NCI-H748 (cell line): ENCODE results near the gene HDX.
"Not testable (repeated sequence)": the region's sequence is repeated elsewhere in the genome, so short reads cannot be mapped to it uniquely, and the experiment has no call there.

Source experiments
- DNase-seq: peaks from one replicate; lab custom pipeline; 2025; ENCODE audit not compliant: unreplicated experiment; lab: John Stamatoyannopoulos, UW

The HDX gene

GRCh38 chrX:84501798-84502628 lies at the start of gene HDX:
HDX (minus strand) TSS chrX:84502453; CDS start chrX:84475397, 27,056 bp downstream.
- DNase-seq, result peak; percentile 91

- DNase-seq, result peak; percentile 1
Observed at GRCh38 chrX:84541315-84541714, 39.1 kb upstream of the HDX start.

- not testable (repeated sequence) for DNase-seq
Observed at GRCh38 chrX:84537627-84538026, 35.4 kb upstream of the HDX start.

- no peak for DNase-seq
Observed at GRCh38 chrX:84488426-84488825, 13.8 kb downstream of the HDX start.

- no peak for DNase-seq
Observed at GRCh38 chrX:84487365-84488353, 14.6 kb downstream of the HDX start.

GRCh38 chrX:84479086-84479485 lies 23.2 kb downstream of the HDX start:
- no peak for DNase-seq

GRCh38 chrX:84477114-84477513 lies 25.1 kb downstream of the HDX start:
- no peak for DNase-seq

GRCh38 chrX:84475596-84475995 lies 26.7 kb downstream of the HDX start:
- DNase-seq, result peak; percentile 23

GRCh38 chrX:84475101-84475500 lies 27.2 kb downstream of the HDX start:
- peak; percentile 17 for DNase-seq

- DNase-seq, result peak; percentile 91
Observed at GRCh38 chrX:84469226-84469625, 33.0 kb downstream of the HDX start.

- DNase-seq, result no peak
Observed at GRCh38 chrX:84467898-84468297, 34.4 kb downstream of the HDX start.

- DNase-seq, result peak; percentile 14
Observed at GRCh38 chrX:84453351-84454246, 48.7 kb downstream of the HDX start.

GRCh38 chrX:84441143-84441542 lies 61.1 kb downstream of the HDX start:
- no peak for DNase-seq

- DNase-seq, result no peak
Observed at GRCh38 chrX:84415140-84415539, 87.1 kb downstream of the HDX start.

GRCh38 chrX:84363663-84364062 lies 138.6 kb downstream of the HDX start:
- peak; percentile 51 for DNase-seq

- no peak for DNase-seq
Observed at GRCh38 chrX:84363051-84363450, 139.2 kb downstream of the HDX start.

GRCh38 chrX:84362184-84362838 lies 139.9 kb downstream of the HDX start:
- DNase-seq, result no peak

- no peak for DNase-seq
Observed at GRCh38 chrX:84358271-84358670, 144.0 kb downstream of the HDX start.

GRCh38 chrX:84357296-84357695 lies 145.0 kb downstream of the HDX start:
- no peak for DNase-seq

GRCh38 chrX:84340968-84341367 lies 161.3 kb downstream of the HDX start:
- no peak for DNase-seq
